Osteocyte (in vitro differentiated cells): ENCODE results near the gene CCR1. TPM values are rescaled to one million over a fixed set of nuclear protein-coding genes. Genes with fewer than 3 reads are reported as not detected.

Experiments used
- DNase-seq: peaks from one replicate; pipeline ENCODE4 v3.0.0; 2021; ENCODE audit warnings: mixed read lengths; ENCODE audit not compliant: unreplicated experiment; ENCODE audit errors: extremely low spot score
- H3K27ac Mint-ChIP-seq: one replicate; pipeline ENCODE4 v1.8.0; 2021; ENCODE audit warnings: mild to moderate bottlenecking, mixed read lengths; ENCODE audit not compliant: unreplicated experiment
- H3K27me3 Mint-ChIP-seq: one replicate; pipeline ENCODE4 v1.8.0; 2021; ENCODE audit warnings: mixed read lengths; ENCODE audit not compliant: unreplicated experiment
- H3K36me3 Mint-ChIP-seq: one replicate; pipeline ENCODE4 v1.8.0; 2021; ENCODE audit warnings: mixed read lengths; ENCODE audit not compliant: unreplicated experiment
- H3K4me1 Mint-ChIP-seq: one replicate; pipeline ENCODE4 v1.8.0; 2021; ENCODE audit warnings: mixed read lengths; ENCODE audit not compliant: unreplicated experiment
- H3K4me3 Mint-ChIP-seq: one replicate; pipeline ENCODE4 v1.8.0; 2021; ENCODE audit warnings: mild to moderate bottlenecking, moderate library complexity, mixed read lengths; ENCODE audit not compliant: unreplicated experiment
- H3K9me3 Mint-ChIP-seq: one replicate; pipeline ENCODE4 v1.8.0; 2021; ENCODE audit warnings: mixed read lengths; ENCODE audit not compliant: unreplicated experiment
- total RNA-seq: library from RNA; stranded (reverse); gene quantifications from 2 replicates; pipeline ENCODE4 v1.2.1, GENCODE V29; 2021
- TF ChIP-seq, protein P1 (sequence below): fragments of 200-600 bp; sonication (generic); IDR thresholded peaks from 2 replicates; pipeline ENCODE4 v1.5.0; 2021; ENCODE audit warnings: antibody characterized with exemption, mild to moderate bottlenecking, moderate library complexity

The CCR1 gene
- total RNA-seq, 1 donor from 2014 or later: not detected

DNA sequence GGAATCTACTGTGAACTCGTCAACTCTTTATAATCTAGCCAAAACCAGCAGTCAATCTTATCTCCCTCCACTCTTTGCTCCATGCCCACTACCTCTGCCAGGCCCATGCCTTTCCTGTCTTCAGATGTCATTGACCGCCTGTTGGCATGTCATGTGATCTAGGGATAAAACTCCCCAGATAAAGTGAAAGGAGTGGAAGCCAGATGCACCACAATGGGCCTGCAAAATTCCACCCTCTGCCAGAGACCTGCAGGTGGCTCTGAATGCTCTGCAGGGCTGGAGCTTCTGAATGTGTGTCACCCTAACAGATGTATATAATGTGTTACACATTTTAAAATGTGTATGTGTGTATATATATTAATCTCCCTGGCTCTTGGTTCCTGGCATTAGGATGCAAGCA, 31.8 kb upstream of the CCR1 start:
- Mint-ChIP-seq H3K27me3 (peaks cover 45% of the 10 kb centered on the region), H3K27ac (no peak overlapping the region), H3K36me3 (no peaks in the 10 kb centered on the region), H3K4me1 (no peaks in the 10 kb centered on the region), H3K4me3 (no peak overlapping the region), H3K9me3 (no peaks in the 10 kb centered on the region)
- TF ChIP-seq, protein P1, sequence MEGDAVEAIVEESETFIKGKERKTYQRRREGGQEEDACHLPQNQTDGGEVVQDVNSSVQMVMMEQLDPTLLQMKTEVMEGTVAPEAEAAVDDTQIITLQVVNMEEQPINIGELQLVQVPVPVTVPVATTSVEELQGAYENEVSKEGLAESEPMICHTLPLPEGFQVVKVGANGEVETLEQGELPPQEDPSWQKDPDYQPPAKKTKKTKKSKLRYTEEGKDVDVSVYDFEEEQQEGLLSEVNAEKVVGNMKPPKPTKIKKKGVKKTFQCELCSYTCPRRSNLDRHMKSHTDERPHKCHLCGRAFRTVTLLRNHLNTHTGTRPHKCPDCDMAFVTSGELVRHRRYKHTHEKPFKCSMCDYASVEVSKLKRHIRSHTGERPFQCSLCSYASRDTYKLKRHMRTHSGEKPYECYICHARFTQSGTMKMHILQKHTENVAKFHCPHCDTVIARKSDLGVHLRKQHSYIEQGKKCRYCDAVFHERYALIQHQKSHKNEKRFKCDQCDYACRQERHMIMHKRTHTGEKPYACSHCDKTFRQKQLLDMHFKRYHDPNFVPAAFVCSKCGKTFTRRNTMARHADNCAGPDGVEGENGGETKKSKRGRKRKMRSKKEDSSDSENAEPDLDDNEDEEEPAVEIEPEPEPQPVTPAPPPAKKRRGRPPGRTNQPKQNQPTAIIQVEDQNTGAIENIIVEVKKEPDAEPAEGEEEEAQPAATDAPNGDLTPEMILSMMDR: no peak
- DNase-seq: no peak

DNA sequence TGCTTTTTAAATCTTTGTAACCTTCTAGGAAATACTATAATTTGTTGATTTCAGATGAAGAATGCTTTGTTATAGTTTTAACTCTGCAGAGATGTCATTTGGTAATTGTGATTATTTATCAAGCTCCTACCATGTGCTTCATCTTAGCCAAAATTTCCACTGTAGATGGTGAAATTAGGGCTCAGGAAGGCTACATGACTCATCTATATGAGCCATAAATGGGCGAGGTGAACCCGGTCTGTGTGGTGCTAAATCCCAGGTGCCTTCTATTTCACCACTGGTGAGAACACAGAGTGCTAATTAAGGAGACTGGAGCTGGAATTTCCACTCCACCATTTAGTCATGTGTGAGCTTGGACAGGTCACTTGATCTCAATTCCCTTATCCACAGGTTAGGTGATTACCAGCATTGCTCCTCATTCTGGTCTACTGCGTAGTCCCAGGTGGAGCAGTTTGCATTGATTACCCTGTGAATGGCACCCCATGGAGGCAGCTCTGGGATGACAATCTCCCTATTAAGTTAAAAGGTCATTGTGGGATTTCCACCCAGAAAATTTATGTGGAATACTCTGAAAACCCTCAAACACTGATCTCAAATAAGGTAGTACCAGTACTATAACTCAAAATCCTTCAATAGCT, 31.3 kb upstream of the CCR1 start:
- TF ChIP-seq, protein P1: no peak
- Mint-ChIP-seq H3K27ac (no peak overlapping the region), H3K4me1 (no peaks in the 10 kb centered on the region), H3K36me3 (no peaks in the 10 kb centered on the region), H3K4me3 (no peak overlapping the region), H3K9me3 (no peaks in the 10 kb centered on the region), H3K27me3 (peaks cover 46% of the 10 kb centered on the region)
- DNase-seq: no peak

DNA sequence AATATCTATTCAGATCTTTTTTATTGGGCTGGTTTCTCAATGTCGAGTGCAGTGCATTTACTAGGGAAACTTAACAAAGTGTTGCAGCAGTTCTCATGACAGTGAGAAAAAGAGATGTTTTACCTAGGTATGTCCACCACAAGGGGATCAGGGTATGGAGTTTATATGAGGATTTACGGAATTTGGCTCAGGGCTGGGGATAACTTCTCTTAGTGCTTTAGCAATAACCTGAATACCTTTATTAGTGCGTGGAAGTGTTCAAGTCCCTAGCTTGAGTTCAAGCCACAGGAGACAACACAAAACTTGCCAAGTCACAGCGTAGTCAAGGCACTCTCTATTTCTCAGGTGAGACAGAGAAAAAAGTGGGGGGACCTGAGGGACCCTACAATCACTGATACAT, 30.3 kb upstream of the CCR1 start:
- H3K4me3 Mint-ChIP-seq: no peak overlapping the region
- no peaks in the 10 kb centered on the region for H3K9me3 Mint-ChIP-seq
- H3K36me3 Mint-ChIP-seq: no peaks in the 10 kb centered on the region
- H3K27ac Mint-ChIP-seq: no peak overlapping the region
- no peaks in the 10 kb centered on the region for H3K4me1 Mint-ChIP-seq
- TF ChIP-seq, protein P1: no peak
- DNase-seq: no peak
- peaks cover 41% of the 10 kb centered on the region for H3K27me3 Mint-ChIP-seq

DNA sequence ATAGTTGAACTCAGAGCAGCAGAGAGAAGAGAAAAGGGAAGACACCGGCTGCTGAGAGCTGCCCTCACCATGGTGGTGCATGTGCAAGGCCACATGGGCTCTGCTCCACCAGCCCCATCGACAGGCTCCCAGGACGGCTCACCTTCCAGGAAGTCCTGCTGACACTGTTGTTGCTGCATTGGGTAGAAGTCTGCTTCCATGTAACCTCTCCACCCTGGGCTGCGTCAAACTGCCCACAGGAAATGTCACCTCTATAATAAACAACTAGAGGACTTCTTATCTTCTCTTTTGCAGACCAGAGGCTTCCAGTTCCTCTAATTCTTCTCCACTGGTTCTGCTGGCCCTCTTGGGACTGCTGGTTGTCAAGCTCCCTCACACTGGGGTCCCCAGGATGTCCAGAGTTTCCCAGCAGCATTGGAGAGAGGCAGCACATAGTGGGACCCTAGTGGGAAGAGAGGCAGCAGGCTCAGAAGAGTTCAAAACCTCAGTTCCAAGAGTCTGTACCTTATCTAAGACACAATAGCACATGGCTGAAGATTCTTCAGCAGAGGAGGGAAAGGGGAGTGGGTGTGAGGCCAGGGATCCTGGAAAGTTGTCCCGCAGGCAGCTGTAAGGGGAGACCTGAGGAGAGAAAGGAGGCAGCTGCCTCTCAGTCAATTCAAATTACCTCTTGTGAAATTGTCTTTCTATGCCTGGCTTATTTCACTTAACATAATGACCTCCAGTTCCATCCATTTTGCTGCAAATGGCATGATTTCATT, 28.4 kb upstream of the CCR1 start:
- TF ChIP-seq, protein P1: no peak
- H3K4me3 Mint-ChIP-seq: no peak overlapping the region
- peaks cover 37% of the 10 kb centered on the region for H3K27me3 Mint-ChIP-seq
- H3K36me3 Mint-ChIP-seq: no peaks in the 10 kb centered on the region
- H3K4me1 Mint-ChIP-seq: no peaks in the 10 kb centered on the region
- no peak for DNase-seq
- H3K9me3 Mint-ChIP-seq: no peaks in the 10 kb centered on the region
- H3K27ac Mint-ChIP-seq: no peak overlapping the region

DNA sequence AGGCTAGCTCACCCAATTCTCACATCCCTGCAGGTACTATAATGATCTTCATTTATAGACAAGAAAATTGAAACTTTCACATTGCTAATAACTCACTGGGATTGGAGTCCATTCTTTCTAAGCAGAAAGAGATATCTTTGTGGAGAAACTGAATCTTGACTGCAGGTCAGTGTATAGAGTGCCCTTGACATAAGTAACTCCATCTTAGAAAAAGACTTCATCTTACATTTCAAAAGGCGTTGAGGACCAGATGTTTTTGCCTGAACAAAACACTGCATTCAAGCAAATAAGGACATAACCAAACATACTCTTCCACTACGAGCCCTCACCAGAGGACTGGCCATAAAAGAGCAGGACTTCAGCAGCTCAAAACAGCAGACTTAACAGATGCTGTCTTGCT, 27.3 kb upstream of the CCR1 start:
- Mint-ChIP-seq H3K36me3 (no peaks in the 10 kb centered on the region), H3K4me3 (no peak overlapping the region), H3K9me3 (no peaks in the 10 kb centered on the region), H3K27ac (no peak overlapping the region), H3K27me3 (peaks cover 32% of the 10 kb centered on the region), H3K4me1 (no peaks in the 10 kb centered on the region)
- TF ChIP-seq, protein P1: no peak
- DNase-seq: no peak
